HepG2 (cell line): ENCODE data around the gene KATNBL1. TPM values are rescaled to one million over a fixed set of nuclear protein-coding genes. Genes with fewer than 3 reads are reported as not detected.

ENCODE experiments used
- ATAC-seq: fragments of 200-7000 bp; cut with Tn5 transposase; 3 replicates; pipeline ENCODE4 v1.9.1; 2020; ENCODE audit warnings: mild to moderate bottlenecking, moderate library complexity
- BruUV-seq: library from RNA; stranded (reverse); fragments of 400-500 nt; replicated peaks from 2 replicates; lab custom pipeline; 2021; lab: Mats Ljungman, UMichigan
- CTCF ChIA-PET: fragments of 300-600 bp; formaldehyde crosslinking; extraction: SDS; loops from one replicate; lab custom pipeline; 2021; ENCODE audit warnings: low total read pairs, inconsistent platforms, low intra/inter-chr PET ratio; lab: Yijun Ruan, JAX
- POLR2A ChIA-PET: fragments of 350-600 bp; sonication (Branson Sonifier 250); formaldehyde crosslinking; loops from one replicate; lab custom pipeline; 2020; ENCODE audit warnings: antibody characterized with exemption, inconsistent platforms; lab: Yijun Ruan, JAX
- DNase-seq: peaks from one replicate; pipeline ENCODE4 v3.0.0-alpha.2; 2015; ENCODE audit warnings: low spot score
- FAIRE-seq: peaks from 3 replicates; lab custom pipeline; 2011; peaks lifted over from hg19 to GRCh38; lab: Jason Lieb, UNC
- H2AFZ ChIP-seq: one replicate; pipeline ENCODE4 v1.6.1; 2011; ENCODE audit warnings: low read length, inconsistent platforms
- H3K27ac ChIP-seq: fragments of 300-600 bp; 3 replicates; pipeline ENCODE4 v1.8.0; 2011; ENCODE audit warnings: mixed run types, mild to moderate bottlenecking, mixed read lengths, low read length, inconsistent platforms; ENCODE audit not compliant: insufficient read depth; ENCODE audit errors: extremely low read length
- H3K27me3 ChIP-seq, 2 experiments: fragments of 200-600 bp in 1 of 2; 2 replicates in 1 of 2; 3 replicates in 1 of 2; pipeline versions ENCODE4 v1.6.0 to v1.8.0; 2011; ENCODE audit warnings: low read length in 2 of 2, mild to moderate bottlenecking in 2 of 2, moderate library complexity in 2 of 2, inconsistent platforms in 1 of 2; ENCODE audit not compliant: insufficient read depth in 2 of 2, control insufficient read depth in 1 of 2
- H3K36me3 ChIP-seq, 2 experiments: fragments of 200-600 bp in 1 of 2; replicated peaks in 1 of 2; 2 replicates in 1 of 2; 3 replicates in 1 of 2; pipeline versions ENCODE4 v1.5.1 to v1.8.0; 2011; ENCODE audit warnings: low read length in 2 of 2, inconsistent platforms in 1 of 2; ENCODE audit not compliant: insufficient read depth in 2 of 2, control insufficient read depth in 1 of 2
- H3K4me1 ChIP-seq: 2 replicates; pipeline ENCODE4 v1.5.1; 2012; ENCODE audit warnings: low read length, inconsistent platforms; ENCODE audit not compliant: insufficient read depth
- H3K4me2 ChIP-seq: 2 replicates; pipeline ENCODE4 v1.6.0; 2011; ENCODE audit warnings: low read depth, low read length, inconsistent platforms
- H3K4me3 ChIP-seq, 3 experiments: fragments of 200-600 bp in 1 of 3; sonication (generic), shearing (Covaris generic) in 1 of 3; replicated peaks in 1 of 3; 2 replicates each; pipeline ENCODE4 v1.5.1; 2011 to 2016; ENCODE audit warnings: low read length in 3 of 3, inconsistent platforms in 2 of 3, low read depth in 2 of 3, mild to moderate bottlenecking in 2 of 3, control low read depth in 1 of 3, mixed read lengths in 1 of 3; ENCODE audit not compliant: insufficient read depth in 1 of 3
- H3K79me2 ChIP-seq: one replicate; pipeline ENCODE4 v1.6.1; 2011; ENCODE audit warnings: low read length, inconsistent platforms; ENCODE audit not compliant: insufficient read depth
- H3K9ac ChIP-seq: 2 replicates; pipeline ENCODE4 v1.6.0; 2011; ENCODE audit warnings: mild to moderate bottlenecking, low read depth, low read length, inconsistent platforms; ENCODE audit not compliant: insufficient read depth
- H3K9me3 ChIP-seq: 2 replicates; pipeline ENCODE4 v1.5.1; 2012; ENCODE audit warnings: mild to moderate bottlenecking, low read length
- H4K20me1 ChIP-seq: 2 replicates; pipeline ENCODE4 v1.6.0; 2011; ENCODE audit warnings: inconsistent platforms, mild to moderate bottlenecking, low read length, moderate library complexity; ENCODE audit not compliant: insufficient read depth
- ERF ChIP-seq: IDR thresholded peaks from 2 replicates; pipeline ENCODE4 v1.6.1; 2018; ENCODE audit warnings: missing biosample characterization, missing genetic modification reagents
- FUBP1 ChIP-seq: sonication (generic); formaldehyde crosslinking; IDR thresholded peaks from 2 replicates; pipeline ENCODE4 v1.5.1; 2020; ENCODE audit warnings: missing genetic modification reagents, mild to moderate bottlenecking, borderline replicate concordance
- HOXD1 ChIP-seq: sonication (generic); formaldehyde crosslinking; IDR thresholded peaks from 2 replicates; pipeline ENCODE4 v1.5.0; 2020; ENCODE audit warnings: missing genetic modification reagents
- KLF16 ChIP-seq, 2 experiments: sonication (generic) in 1 of 2; formaldehyde crosslinking in 1 of 2; IDR thresholded peaks; 2 replicates each; pipeline versions ENCODE4 v1.6.1 to v1.8.0; 2016 to 2023; ENCODE audit warnings: missing genetic modification reagents in 2 of 2, missing compliant biosample characterization in 1 of 2
- KMT2B ChIP-seq: IDR thresholded peaks from 2 replicates; pipeline ENCODE4 v1.6.1; 2016; ENCODE audit warnings: missing genetic modification reagents, missing compliant biosample characterization
- MAZ ChIP-seq, 2 experiments: sonication (generic) in 1 of 2; formaldehyde crosslinking in 1 of 2; IDR thresholded peaks; 2 replicates each; pipeline versions ENCODE4 v1.5.0 to v1.6.1; 2012 to 2020; ENCODE audit warnings: low read depth in 2 of 2, mild to moderate bottlenecking in 2 of 2, borderline replicate concordance in 1 of 2, improper control_type of control experiment in 1 of 2, low read length in 1 of 2, missing genetic modification reagents in 1 of 2, moderate library complexity in 1 of 2
- NR2C2 ChIP-seq: sonication (generic); formaldehyde crosslinking; IDR thresholded peaks from 2 replicates; pipeline ENCODE4 v1.4.0; 2020; ENCODE audit warnings: missing genetic modification reagents, mild to moderate bottlenecking, moderate library complexity, borderline replicate concordance
- TIGD3 ChIP-seq: sonication (generic); formaldehyde crosslinking; IDR thresholded peaks from 2 replicates; pipeline ENCODE4 v1.5.1; 2020; ENCODE audit warnings: mild to moderate bottlenecking, missing genetic modification reagents, borderline replicate concordance
- ZBTB14 ChIP-seq: sonication (generic); formaldehyde crosslinking; IDR thresholded peaks from 2 replicates; pipeline ENCODE4 v1.4.0; 2020; ENCODE audit warnings: missing genetic modification reagents
- ZNF224 ChIP-seq: sonication (generic); formaldehyde crosslinking; IDR thresholded peaks from 2 replicates; pipeline ENCODE4 v1.5.0; 2020; ENCODE audit warnings: mild to moderate bottlenecking, missing genetic modification reagents
- ZNF451 ChIP-seq: sonication (generic); formaldehyde crosslinking; IDR thresholded peaks from 2 replicates; pipeline ENCODE4 v1.5.0; 2020; ENCODE audit warnings: mild to moderate bottlenecking, missing genetic modification reagents
- ZNF687 ChIP-seq: sonication (generic); formaldehyde crosslinking; IDR thresholded peaks from 2 replicates; pipeline ENCODE4 v1.5.1; 2020; ENCODE audit warnings: mild to moderate bottlenecking, missing genetic modification reagents, moderate library complexity
- ZSCAN22 ChIP-seq: sonication (generic); formaldehyde crosslinking; IDR thresholded peaks from 2 replicates; pipeline ENCODE4 v1.4.0; 2020; ENCODE audit warnings: mild to moderate bottlenecking, missing genetic modification reagents
- WGBS: methylation state at CpG from one replicate; pipeline ENCODE4 v1.1.6; 2017; ENCODE audit warnings: low lambda C conversion rate; 5-methylcytosine and 5-hydroxymethylcytosine counted together
- in situ Hi-C: cut with HindIII; loops from 2 replicates; pipeline ENCODE4 v1.10.0; 2017; ENCODE audit warnings: low pct_unique_long_range_greater_than_20kb; ENCODE audit not compliant: extremely low pct_ligation_motif_present
- intact Hi-C: fragments of 100-400 bp; cut with micrococcal nuclease; formaldehyde crosslinking; loops from one replicate; pipeline ENCODE4 v1.10.0; 2022; ENCODE audit not compliant: unreplicated experiment
- polyA plus RNA-seq, 8 experiments: library from polyadenylated mRNA; depleted of rRNA in 3 of 8; stranded (reverse) in 7 of 8; unstranded in 1 of 8; fragments of >200 nt; fragmentation: Illumina TruSeq in 4 of 8; extraction: Trizol in 4 of 8; gene quantifications; 2 replicates each; pipeline versions ENCODE4 v1.2.1 to v1.2.3, GENCODE V29; 2011 to 2016; ENCODE audit warnings: low read depth in 4 of 8, missing spikeins in 1 of 8, mixed read lengths in 1 of 8; ENCODE audit not compliant: insufficient read depth in 1 of 8
- total RNA-seq, 5 experiments: library from RNA; depleted of rRNA; stranded (reverse); fragments of >200 nt; fragmentation: Illumina TruSeq; extraction: Trizol; gene quantifications; 2 replicates each; pipeline ENCODE4 v1.2.3, GENCODE V29; 2016; ENCODE audit warnings: low read depth in 1 of 5

KATNBL1 gene
- total and polyA plus RNA-seq, 2 of the 13 experiments (the other 11 are each of a cell fraction or from before 2014, with no cell fraction given): 23.4 to 42.8 TPM

GRCh38 chr15:34223904-34224596, 14.2 kb upstream of the KATNBL1 start:
- Histone ChIP-seq H3K4me3 (peak overlapping the region; percentile 93 to 98 (median 96)), H2AFZ (peak overlapping the region; percentile 82), H3K4me1 (peaks cover 16% of the 10 kb centered on the region; the same call in 1 of the 2 replicates), H3K9ac (peak overlapping the region; percentile 90), H3K27ac (peak overlapping the region; percentile 89), H3K36me3 (peaks cover 5 to 14% of the 10 kb centered on the region in 2 experiments; a peak in 4 of 5 replicates), H3K79me2 (peaks cover 22% of the 10 kb centered on the region), H3K4me2 (peak overlapping the region; percentile 94), H3K27me3 (no peaks in the 10 kb centered on the region; a peak in 1 of 5 replicates), H4K20me1 (no peaks in the 10 kb centered on the region), H3K9me3 (no peaks in the 10 kb centered on the region)
- in situ Hi-C loops (no loop called here), intact Hi-C loops (loop anchor here (1.0 to 2.0 kb wide), 2 partner anchors 15 to 122 kb away; partner anchors contain the start of gene PGBD4)
- ATAC-seq (peak; percentile 45), DNase-seq (no peak), FAIRE-seq (no peak)
- ChIA-PET CTCF (interaction anchor here (0.6 kb wide), 1 partner anchor 1067 kb away, joined by 3 read pairs; no protein-coding TSS in a partner anchor), POLR2A (interaction anchor here (2.0 to 2.7 kb wide), 2 partner anchors 14 to 122 kb away, joined by 9 to 16 read pairs; partner anchors contain the start of genes EMC7, KATNBL1 and PGBD4)
- WGBS: 2% methylated on average over 24 of the region's 24 CpGs
- TSS peak; percentile 87 for BruUV-seq
- TF ChIP-seq ZSCAN22 (no peak), ERF (CRISPR knock-in tag) (0 out of 2 replicates have a peak, but pooled peaks have one; percentile 29), TIGD3 (CRISPR knock-in tag) (no peak), ZNF224 (CRISPR knock-in tag) (0 out of 2 replicates have a peak, but pooled peaks have one; percentile 5), ZBTB14 (CRISPR knock-in tag) (no peak), FUBP1 (CRISPR knock-in tag) (no peak), KMT2B (CRISPR knock-in tag) (0 out of 2 replicates have a peak, but pooled peaks have one; percentile 38), KLF16 (CRISPR knock-in tag; IDR thresholded peaks at IDR 0.05) (no peak), NR2C2 (no peak), HOXD1 (CRISPR knock-in tag) (no peak), ZNF451 (CRISPR knock-in tag) (no peak), ZNF687 (0 out of 2 replicates have a peak, but pooled peaks have one; percentile 20), MAZ (IDR thresholded peaks at IDR 0.05; ENCODE audit: borderline replicate concordance, low read depth, low read length) (no peak), MAZ (CRISPR knock-in tag; IDR thresholded peaks at IDR 0.05; ENCODE audit: low read depth) (no peak)
